ENCODE results near the gene ABLIM1.

Gene ABLIM1

DNA sequence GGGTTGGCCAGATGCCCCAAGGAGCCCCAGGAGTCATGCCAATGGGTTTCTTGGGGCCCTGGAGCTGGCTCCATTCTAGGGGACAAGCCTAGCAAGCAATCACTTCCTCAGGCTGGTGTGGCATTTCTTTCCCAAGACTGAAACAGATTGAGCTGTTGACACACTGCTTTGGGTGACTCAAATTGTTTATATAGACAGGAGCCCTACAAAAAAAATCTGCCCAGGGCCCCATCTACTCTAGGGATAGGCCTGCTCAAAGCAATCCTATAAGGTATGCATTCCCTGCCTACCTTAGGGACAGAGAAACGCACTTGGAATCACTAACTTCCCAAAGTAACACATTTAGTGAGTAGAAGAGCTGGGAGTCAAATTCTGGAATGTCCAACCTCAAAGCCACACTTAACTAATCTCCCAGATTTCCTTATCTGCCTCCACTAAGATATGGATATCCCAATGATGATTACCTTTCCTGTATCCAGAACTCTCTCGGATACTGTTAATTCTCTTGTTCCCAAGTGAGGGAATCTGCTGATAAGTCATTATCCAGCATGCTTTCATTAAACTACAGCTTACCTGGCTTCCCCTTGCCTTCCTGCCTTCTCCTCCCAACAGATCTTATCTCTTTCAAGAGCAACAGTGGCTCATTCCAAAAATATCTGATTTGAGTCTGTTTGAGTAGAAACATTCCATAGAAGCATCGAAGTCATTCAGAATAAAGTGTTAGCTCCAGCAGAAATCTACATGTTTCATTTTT is 3.1 kb downstream of the ABLIM1 start:
- H3K4me3 ChIP-seq (ENCODE audit: low read length): no peak overlapping the region
- TF ChIP-seq, protein P1, sequence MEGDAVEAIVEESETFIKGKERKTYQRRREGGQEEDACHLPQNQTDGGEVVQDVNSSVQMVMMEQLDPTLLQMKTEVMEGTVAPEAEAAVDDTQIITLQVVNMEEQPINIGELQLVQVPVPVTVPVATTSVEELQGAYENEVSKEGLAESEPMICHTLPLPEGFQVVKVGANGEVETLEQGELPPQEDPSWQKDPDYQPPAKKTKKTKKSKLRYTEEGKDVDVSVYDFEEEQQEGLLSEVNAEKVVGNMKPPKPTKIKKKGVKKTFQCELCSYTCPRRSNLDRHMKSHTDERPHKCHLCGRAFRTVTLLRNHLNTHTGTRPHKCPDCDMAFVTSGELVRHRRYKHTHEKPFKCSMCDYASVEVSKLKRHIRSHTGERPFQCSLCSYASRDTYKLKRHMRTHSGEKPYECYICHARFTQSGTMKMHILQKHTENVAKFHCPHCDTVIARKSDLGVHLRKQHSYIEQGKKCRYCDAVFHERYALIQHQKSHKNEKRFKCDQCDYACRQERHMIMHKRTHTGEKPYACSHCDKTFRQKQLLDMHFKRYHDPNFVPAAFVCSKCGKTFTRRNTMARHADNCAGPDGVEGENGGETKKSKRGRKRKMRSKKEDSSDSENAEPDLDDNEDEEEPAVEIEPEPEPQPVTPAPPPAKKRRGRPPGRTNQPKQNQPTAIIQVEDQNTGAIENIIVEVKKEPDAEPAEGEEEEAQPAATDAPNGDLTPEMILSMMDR (conservative IDR thresholded peaks at IDR 0.05; ENCODE audit: low read depth, low read length): no peak
- DNase-seq (ENCODE audit: low read depth): no peak

DNA sequence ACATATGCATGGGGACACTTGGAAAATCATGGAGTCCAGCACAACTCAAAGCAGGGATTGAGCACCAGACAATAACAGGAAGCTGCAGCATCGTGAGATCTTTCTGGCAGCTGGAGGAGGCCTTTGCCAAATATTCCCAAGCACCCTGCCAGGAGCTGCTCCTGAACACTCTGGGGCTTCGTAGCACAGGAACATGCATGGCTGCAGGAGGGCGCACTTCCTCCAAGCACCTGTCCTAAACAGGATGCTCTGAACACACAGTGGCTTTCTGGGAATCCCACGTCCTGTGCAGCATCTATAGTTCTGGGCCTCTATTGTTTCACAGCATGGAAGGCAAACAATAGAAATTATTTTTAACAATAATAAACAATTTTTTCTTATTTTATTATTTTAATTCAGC is 4.1 kb downstream of the ABLIM1 start:
- H3K4me3 ChIP-seq (ENCODE audit: low read length): no peak overlapping the region
- no peak for DNase-seq (ENCODE audit: low read depth)
- TF ChIP-seq, protein P1 (conservative IDR thresholded peaks at IDR 0.05; ENCODE audit: low read depth, low read length): no peak

DNA sequence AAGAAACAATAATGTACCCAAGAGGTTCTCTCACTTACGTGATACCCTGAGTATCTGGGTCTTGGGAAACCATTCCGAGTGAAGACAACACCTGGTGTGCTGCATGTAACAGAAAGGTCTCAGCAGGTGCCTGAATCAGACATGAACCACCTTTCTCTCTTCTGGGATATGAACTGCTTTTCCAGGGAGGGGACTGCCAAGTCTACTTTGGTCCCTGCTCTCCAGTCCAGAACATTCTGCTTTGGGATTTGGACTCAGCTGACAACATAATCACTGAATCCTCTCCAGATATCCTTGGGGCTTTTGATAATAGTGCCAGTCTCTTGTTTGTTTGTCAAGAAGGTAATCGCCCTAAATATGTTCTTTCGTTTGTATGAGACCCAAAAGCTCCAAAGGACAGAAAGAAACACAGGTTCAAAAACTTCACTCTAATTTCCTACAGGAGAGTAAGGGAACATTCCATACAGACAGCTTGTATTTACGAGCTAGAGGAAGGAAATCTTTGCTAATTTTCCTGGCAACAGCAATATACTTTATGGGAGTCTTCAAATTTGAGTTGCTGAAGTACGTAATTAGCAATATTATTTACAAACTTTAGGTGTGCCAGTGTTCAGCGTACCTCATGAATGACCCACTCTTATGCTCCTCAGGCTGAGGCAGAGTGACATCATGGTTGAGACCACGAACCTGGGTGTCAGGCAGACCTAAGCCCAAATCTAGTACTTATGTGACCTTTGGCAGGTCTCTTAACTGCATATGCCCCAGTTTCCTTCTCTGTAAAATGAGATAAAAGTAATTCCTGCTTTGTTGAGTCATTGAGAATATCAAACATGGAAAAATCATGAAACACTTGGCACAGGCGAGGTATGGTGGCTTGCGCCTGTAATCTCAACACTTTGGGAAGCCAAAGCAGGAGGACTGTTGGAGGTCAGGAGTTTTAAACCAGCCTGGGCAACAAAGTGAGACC is 5.4 kb downstream of the ABLIM1 start:
- TF ChIP-seq, protein P1 (conservative IDR thresholded peaks at IDR 0.05; ENCODE audit: low read depth, low read length): no peak
- DNase-seq (ENCODE audit: low read depth): no peak
- H3K4me3 ChIP-seq (ENCODE audit: low read length): no peak overlapping the region

DNA sequence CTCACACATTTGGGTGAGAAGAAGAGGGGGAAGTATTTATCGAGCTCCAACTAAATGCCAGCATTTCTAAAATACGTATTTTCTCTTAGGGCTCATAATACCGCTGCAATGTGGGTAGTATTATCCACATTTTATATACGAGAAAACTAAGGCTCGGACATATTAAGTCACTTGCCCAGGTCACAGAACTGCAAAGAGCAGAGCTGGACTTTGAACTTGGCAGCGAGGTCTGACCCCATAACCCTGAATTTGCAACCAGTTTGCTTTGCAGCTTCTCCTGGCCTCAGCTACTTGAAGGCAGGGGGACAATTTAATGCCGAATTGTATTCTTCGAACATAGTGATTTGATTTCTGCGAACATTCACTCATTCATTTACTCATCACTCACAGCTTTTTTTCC is 7.2 kb downstream of the ABLIM1 start:
- DNase-seq (ENCODE audit: low read depth): no peak
- TF ChIP-seq, protein P1 (conservative IDR thresholded peaks at IDR 0.05; ENCODE audit: low read depth, low read length): no peak
- no peak overlapping the region for H3K4me3 ChIP-seq (ENCODE audit: low read length)

DNA sequence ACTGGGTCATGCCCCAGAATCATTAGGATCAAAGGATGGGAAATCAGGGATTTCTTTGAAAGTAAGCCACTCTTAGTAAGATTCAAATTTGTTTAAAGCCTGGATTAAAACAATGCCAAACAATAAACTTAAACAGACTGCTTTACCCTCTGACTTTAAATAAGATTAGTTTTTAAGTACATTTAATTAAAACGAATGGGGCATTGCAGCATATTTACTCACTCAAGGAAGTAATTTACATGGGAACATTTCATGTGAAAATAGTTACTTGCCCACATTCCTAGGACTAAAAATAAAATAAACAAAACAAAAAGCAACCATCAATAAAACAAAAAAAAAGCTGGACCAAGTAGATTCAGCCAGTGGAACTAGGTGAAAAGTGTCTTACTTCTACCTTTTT is 7.8 kb downstream of the ABLIM1 start:
- DNase-seq (ENCODE audit: low read depth): peak; percentile 35
- TF ChIP-seq, protein P1 (conservative IDR thresholded peaks at IDR 0.05; ENCODE audit: low read depth, low read length): no peak

DNA sequence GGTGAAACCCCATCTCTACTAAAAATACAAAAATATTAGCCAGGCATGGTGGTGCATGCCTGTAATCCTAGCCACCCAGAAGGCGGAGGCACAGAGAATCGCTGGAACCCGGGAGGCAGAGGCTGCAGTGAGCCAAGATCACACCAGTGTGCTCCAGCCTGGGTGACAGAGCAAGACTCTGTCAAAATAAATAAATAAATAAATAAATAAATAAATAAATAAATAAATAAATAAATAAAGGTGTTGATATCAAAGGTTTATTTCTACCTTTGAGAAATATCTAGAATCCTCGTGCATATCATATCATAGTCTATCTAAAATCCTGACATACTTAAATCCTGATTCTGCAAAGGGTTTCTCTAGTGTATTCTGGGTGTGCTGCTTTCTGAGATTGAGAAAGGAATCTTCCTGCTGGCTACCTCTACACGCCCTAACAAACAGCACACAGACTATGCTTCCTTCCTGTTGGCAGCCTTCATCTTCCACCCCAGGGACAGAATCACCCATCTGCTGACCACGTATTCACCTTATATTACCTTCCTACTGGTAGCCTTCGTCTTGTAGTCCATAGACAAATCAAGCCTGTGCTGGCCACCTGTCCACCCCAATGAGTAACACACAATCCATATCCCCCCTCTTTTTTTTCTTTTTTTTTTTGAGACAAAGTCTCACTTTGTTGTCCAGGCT is 8.7 kb downstream of the ABLIM1 start:
- TF ChIP-seq, protein P1 (conservative IDR thresholded peaks at IDR 0.05; ENCODE audit: low read depth, low read length): no peak
- no peak overlapping the region for H3K4me3 ChIP-seq (ENCODE audit: low read length)
- DNase-seq (ENCODE audit: low read depth): no peak

More for the DNA sequence above, 7.8 kb downstream of the ABLIM1 start:
- H3K4me3 ChIP-seq (ENCODE audit: low read length): no peak overlapping the region
